CD4-positive, alpha-beta memory T cell (primary cell): Measurements from ENCODE around the gene RAC2. TPM values are rescaled to one million over a fixed set of nuclear protein-coding genes. Genes with fewer than 3 reads are reported as not detected.

Experiments used
- CTCF ChIA-PET: fragments of 350-600 bp; sonication (Branson Sonifier 250); formaldehyde crosslinking; loops from one replicate; lab custom pipeline; 2021; ENCODE audit warnings: inconsistent platforms; ENCODE audit not compliant: partially characterized antibody; lab: Charles Lee
- POLR2A ChIA-PET: fragments of 350-600 bp; sonication (Branson Sonifier 250); formaldehyde crosslinking; loops from one replicate; lab custom pipeline; 2021; ENCODE audit not compliant: partially characterized antibody; lab: Charles Lee
- DNase-seq, 5 donors: peaks; one replicate each; pipeline versions ENCODE4 v3.0.0 to v3.0.0-alpha.2; 2020 to 2022; ENCODE audit warnings: mixed read lengths in 1 of 5
- H3K27ac ChIP-seq: one replicate; pipeline ENCODE4 v1.7.0; 2013; ENCODE audit warnings: low read depth, low read length
- H3K27me3 ChIP-seq: 2 replicates; pipeline ENCODE4 v1.7.0; 2013; ENCODE audit warnings: mild to moderate bottlenecking, low read length, moderate library complexity; ENCODE audit not compliant: insufficient read depth
- H3K36me3 ChIP-seq: 2 replicates; pipeline ENCODE4 v1.7.0; 2013; ENCODE audit warnings: mild to moderate bottlenecking, low read length, moderate library complexity; ENCODE audit not compliant: insufficient read depth
- H3K4me1 ChIP-seq: 2 replicates; pipeline ENCODE4 v1.7.0; 2013; ENCODE audit warnings: mild to moderate bottlenecking, low read length, moderate library complexity; ENCODE audit not compliant: insufficient read depth
- H3K4me3 ChIP-seq, 2 donors: one replicate each; pipeline ENCODE4 v1.7.0; 2013; ENCODE audit warnings: low read length in 2 of 2, mild to moderate bottlenecking in 1 of 2
- H3K9me3 ChIP-seq, 2 donors: one replicate each; pipeline ENCODE4 v1.7.0; 2013; ENCODE audit warnings: low read length in 2 of 2, control low read depth in 1 of 2; ENCODE audit not compliant: control insufficient read depth in 1 of 2
- H3K27ac Mint-ChIP-seq, 7 donors: one replicate each; pipeline ENCODE4 v1.8.0; 2020 to 2021; ENCODE audit warnings: mixed read lengths in 7 of 7, mild to moderate bottlenecking in 6 of 7, inconsistent platforms in 3 of 7, moderate library complexity in 3 of 7
- H3K27me3 Mint-ChIP-seq, 2 donors: one replicate each; pipeline ENCODE4 v1.8.0; 2020 to 2021; ENCODE audit warnings: mixed read lengths in 2 of 2
- H3K36me3 Mint-ChIP-seq, 2 donors: one replicate each; pipeline ENCODE4 v1.8.0; 2020 to 2021; ENCODE audit warnings: mixed read lengths in 2 of 2, inconsistent platforms in 1 of 2, mild to moderate bottlenecking in 1 of 2
- H3K4me1 Mint-ChIP-seq, 4 donors: one replicate each; pipeline ENCODE4 v1.8.0; 2020 to 2021; ENCODE audit warnings: mixed read lengths in 4 of 4, mild to moderate bottlenecking in 1 of 4
- H3K4me3 Mint-ChIP-seq, 8 donors: one replicate each; pipeline ENCODE4 v1.8.0; 2020 to 2021; ENCODE audit warnings: mixed read lengths in 8 of 8, mild to moderate bottlenecking in 7 of 8, moderate library complexity in 6 of 8, inconsistent platforms in 3 of 8
- H3K9me3 Mint-ChIP-seq, 8 donors: one replicate each; pipeline ENCODE4 v1.8.0; 2020 to 2021; ENCODE audit warnings: mixed read lengths in 8 of 8, mild to moderate bottlenecking in 5 of 8, inconsistent platforms in 3 of 8, moderate library complexity in 1 of 8
- intact Hi-C: fragments of 100-400 bp; cut with micrococcal nuclease; formaldehyde crosslinking; loops from one replicate; pipeline ENCODE4 v1.15.1; 2023
- polyA plus RNA-seq, 2 donors: library from polyadenylated mRNA; unstranded; fragments of 300-500 nt; fragmentation: Illumina TruSeq; gene quantifications; one replicate each; pipeline ENCODE4 v1.2.3, GENCODE V29; 2021
- total RNA-seq, 2 experiments: library from RNA; stranded (reverse); gene quantifications; one replicate each; pipeline ENCODE4 v1.2.3, GENCODE V29; 2021

Gene RAC2
- total and polyA plus RNA-seq, 4 experiments from 2014 or later: 304 to 917 (median 521) TPM

DNA sequence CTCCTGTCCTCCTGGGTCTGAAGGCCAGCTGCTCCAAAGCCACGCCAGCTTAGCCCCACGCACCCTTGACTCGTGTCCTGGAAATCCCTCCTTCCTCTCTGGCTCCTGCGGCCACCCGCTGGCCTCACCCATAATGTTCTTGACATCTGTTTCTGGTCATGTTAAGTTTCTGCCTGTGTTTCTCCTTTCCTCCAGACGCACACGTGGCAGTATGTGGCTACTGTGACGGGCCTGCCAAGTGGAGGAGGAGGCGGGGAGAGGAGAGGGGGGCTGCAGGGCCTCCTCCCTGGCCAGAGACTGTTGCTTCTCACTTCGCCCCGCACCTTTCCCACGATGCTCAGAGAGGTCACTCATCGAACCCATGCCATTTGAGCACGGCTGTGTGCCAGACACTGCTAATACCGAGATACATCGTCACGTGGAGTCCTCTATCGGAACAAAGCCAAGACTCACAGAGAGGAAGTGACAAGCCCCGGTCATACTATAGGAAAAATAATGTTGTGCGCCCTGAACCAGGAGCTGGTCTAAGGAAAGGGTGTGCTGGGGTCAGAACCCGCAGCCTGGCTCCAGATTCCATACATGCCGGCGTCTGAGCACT lies 67.5 kb downstream of the RAC2 start:
- no peak overlapping the region for H3K27ac ChIP-seq
- CTCF ChIA-PET: no interaction called here
- Mint-ChIP-seq H3K4me1 (peaks cover 0 to 20% (median 7%) of the 10 kb centered on the region in 4 donors), H3K27ac (peak overlapping the region in 3 of 7 donors; percentile 5 to 64 (median 57)), H3K4me3 (peak overlapping the region in 4 of 8 donors; percentile 36 to 71 (median 41)), H3K36me3 (no peaks in the 10 kb centered on the region), H3K27me3 (peaks cover 2 to 4% of the 10 kb centered on the region in 2 donors), H3K9me3 (peaks cover 0 to 5% (median 0%) of the 10 kb centered on the region in 8 donors)
- intact Hi-C loops: no loop called here
- no peaks in the 10 kb centered on the region for H3K9me3 ChIP-seq
- DNase-seq: no peak
- POLR2A ChIA-PET: interaction anchor here (0.6 to 1.8 kb wide), 5 partner anchors 15 to 43 kb away, joined by 3 to 8 read pairs (median 3); no protein-coding TSS in a partner anchor
- no peaks in the 10 kb centered on the region for H3K36me3 ChIP-seq
- H3K4me1 ChIP-seq: no peaks in the 10 kb centered on the region
- H3K4me3 ChIP-seq: no peak overlapping the region
- H3K27me3 ChIP-seq: no peaks in the 10 kb centered on the region

DNA sequence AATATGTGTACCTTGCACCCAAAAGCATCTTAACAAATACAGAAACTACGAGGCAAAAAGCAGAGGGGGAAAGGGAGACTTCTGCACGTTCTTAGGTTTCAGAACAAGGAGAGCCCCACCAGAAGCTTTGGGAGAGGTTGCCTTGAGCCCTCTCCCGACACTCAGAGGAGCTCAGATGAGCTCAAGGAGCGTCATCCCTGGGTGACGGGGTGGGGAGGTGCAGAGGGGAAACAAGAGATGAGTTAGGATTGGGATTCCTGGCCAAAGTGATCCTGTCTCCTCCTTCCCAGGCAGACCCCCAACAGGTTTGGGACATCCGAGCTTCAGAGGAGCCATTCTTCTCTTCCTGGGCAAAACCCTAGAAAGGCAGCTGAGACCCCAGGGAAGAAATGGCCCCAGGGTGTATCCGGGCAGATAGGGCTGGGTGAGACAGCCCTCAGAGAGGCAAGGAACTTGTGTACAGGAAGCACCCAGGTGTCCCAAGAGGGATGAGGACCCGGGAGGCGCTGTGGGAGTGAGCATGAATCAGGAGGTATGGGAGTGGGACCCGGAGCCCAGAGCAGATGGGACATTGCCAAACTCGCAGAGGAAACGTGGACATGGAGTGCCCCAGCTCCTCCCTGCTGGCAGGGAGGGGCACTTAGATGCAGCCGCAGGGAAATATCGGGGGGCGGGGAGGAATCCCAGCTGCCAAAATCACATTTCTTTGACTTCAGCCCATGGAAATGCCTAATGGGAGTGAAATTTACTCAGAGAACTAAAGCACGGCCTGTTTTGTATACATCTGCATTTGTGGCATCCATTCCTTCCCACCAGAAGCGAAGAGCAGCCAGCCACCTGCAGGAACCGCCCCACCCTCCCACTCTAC lies 68.4 kb downstream of the RAC2 start:
- H3K36me3 Mint-ChIP-seq: no peaks in the 10 kb centered on the region
- POLR2A ChIA-PET: interaction anchor here (0.6 to 1.3 kb wide), 4 partner anchors 11 to 30 kb away, joined by 3 read pairs; partner anchors contain the start of gene IL2RB

More for the DNA sequence above, 68.4 kb downstream of the RAC2 start:
- Histone ChIP-seq H3K9me3 (no peaks in the 10 kb centered on the region), H3K4me1 (peaks cover 2% of the 10 kb centered on the region), H3K27me3 (no peaks in the 10 kb centered on the region), H3K4me3 (no peak overlapping the region), H3K36me3 (no peaks in the 10 kb centered on the region), H3K27ac (no peak overlapping the region)
- intact Hi-C loops: no loop called here
- CTCF ChIA-PET: no interaction called here
- Mint-ChIP-seq H3K4me3 (no peak overlapping the region), H3K27ac (no peak overlapping the region), H3K4me1 (peaks cover 0 to 24% (median 8%) of the 10 kb centered on the region in 4 donors), H3K27me3 (peaks cover 2 to 4% of the 10 kb centered on the region in 2 donors), H3K9me3 (peaks cover 0 to 3% (median 0%) of the 10 kb centered on the region in 8 donors)
- no peak for DNase-seq

Other genes with a start within 250 kb of the RAC2 start
- under 1 TPM; 0.29 to 0.58 TPM for gene TST, start 224.8 kb downstream of the RAC2 start, total RNA-seq
- 1 to 10 TPM in 1 of 2 donors, under 1 TPM in 1; 0.34 to 1.4 TPM for gene TST, start 224.8 kb downstream of the RAC2 start, polyA plus RNA-seq
- gene MPST, start 224.5 kb downstream of the RAC2 start, total RNA-seq: 1 to 10 TPM; 3.7 to 5.2 TPM
- 1 to 10 TPM; 6.1 to 7.4 TPM for gene MPST, start 224.5 kb downstream of the RAC2 start, polyA plus RNA-seq
- 10 to 100 TPM; 32.3 to 33.4 TPM for gene KCTD17, start 192.5 kb downstream of the RAC2 start, total RNA-seq
- 10 to 100 TPM in 1 of 2 donors, 1 to 10 TPM in 1; 9.0 to 13.2 TPM for gene KCTD17, start 192.5 kb downstream of the RAC2 start, polyA plus RNA-seq
- gene TMPRSS6, start 134.6 kb downstream of the RAC2 start, total RNA-seq: under 1 TPM; 0.61 to 0.90 TPM
- not detected for gene TMPRSS6, start 134.6 kb downstream of the RAC2 start, polyA plus RNA-seq
- 10 to 100 TPM; 55.4 to 63.8 TPM for gene IL2RB, start 94.4 kb downstream of the RAC2 start, total RNA-seq
- gene IL2RB, start 94.4 kb downstream of the RAC2 start, polyA plus RNA-seq: 100 to 1,000 TPM in 1 of 2 donors, 10 to 100 TPM in 1; 37.6 to 107 TPM
- gene C1QTNF6, start 56.0 kb downstream of the RAC2 start, total RNA-seq: 10 to 100 TPM; 23.1 to 24.8 TPM
- under 1 TPM; 0.49 to 0.89 TPM for gene C1QTNF6, start 56.0 kb downstream of the RAC2 start, polyA plus RNA-seq
- gene SSTR3, start 31.8 kb downstream of the RAC2 start, total RNA-seq: 1 to 10 TPM; 8.2 to 9.3 TPM
- gene SSTR3, start 31.8 kb downstream of the RAC2 start, polyA plus RNA-seq: 1 to 10 TPM in 1 of 2 donors, under 1 TPM in 1; 0.50 to 1.4 TPM
- 100 to 1,000 TPM; 169 to 177 TPM for gene CYTH4, start 38.2 kb upstream of the RAC2 start, total RNA-seq
- 10 to 100 TPM; 39.4 to 57.0 TPM for gene CYTH4, start 38.2 kb upstream of the RAC2 start, polyA plus RNA-seq
- under 1 TPM; 0.32 to 0.55 TPM for gene ELFN2, start 183.2 kb upstream of the RAC2 start, total RNA-seq
- gene ELFN2, start 183.2 kb upstream of the RAC2 start, polyA plus RNA-seq: not detected
- gene MFNG, start 242.1 kb upstream of the RAC2 start, total RNA-seq: 100 to 1,000 TPM; 213 to 218 TPM
- gene MFNG, start 242.1 kb upstream of the RAC2 start, polyA plus RNA-seq: 100 to 1,000 TPM; 339 to 441 TPM